Neural cell (in vitro differentiated cells): ENCODE data around the gene SEL1L3. TPM values are rescaled to one million over a fixed set of nuclear protein-coding genes. Genes with fewer than 3 reads are reported as not detected.

Experiments
- H2AFZ ChIP-seq: fragments of 200-600, 300-800 bp; sonication (generic), shearing (Covaris generic); 2 replicates; pipeline ENCODE4 v1.6.0; 2014; ENCODE audit warnings: low read depth, mild to moderate bottlenecking, antibody characterized with exemption, low read length, moderate library complexity
- H3F3A ChIP-seq: fragments of 200-600 bp; shearing (Covaris generic); 2 replicates; pipeline ENCODE4 v1.6.1; 2016; ENCODE audit warnings: mild to moderate bottlenecking, moderate library complexity, mixed read lengths, antibody characterized with exemption, low read length; ENCODE audit not compliant: insufficient read depth, poor library complexity, severe bottlenecking
- H3K27ac ChIP-seq: fragments of 200-600, 300-800 bp; sonication (generic), shearing (Covaris generic); 2 replicates; pipeline ENCODE4 v1.5.1; 2014; ENCODE audit warnings: mild to moderate bottlenecking, low read length, moderate library complexity
- H3K27me3 ChIP-seq: fragments of 300-800, 200-600 bp; sonication (generic), shearing (Covaris generic); 2 replicates; pipeline ENCODE4 v1.6.0; 2014; ENCODE audit warnings: mild to moderate bottlenecking, low read depth, low read length, moderate library complexity; ENCODE audit not compliant: insufficient read depth
- H3K36me3 ChIP-seq: fragments of 300-800, 200-600 bp; sonication (generic), shearing (Covaris generic); 2 replicates; pipeline ENCODE4 v1.5.1; 2014; ENCODE audit warnings: mild to moderate bottlenecking, antibody characterized with exemption, low read length, moderate library complexity; ENCODE audit not compliant: insufficient read depth
- H3K4me2 ChIP-seq: fragments of 300-800, 200-600 bp; sonication (generic), shearing (Covaris generic); 2 replicates; pipeline ENCODE4 v1.6.0; 2014; ENCODE audit warnings: mild to moderate bottlenecking, low read length
- H3K4me3 ChIP-seq: fragments of 300-800, 200-600 bp; sonication (generic), shearing (Covaris generic); 2 replicates; pipeline ENCODE4 v1.5.1; 2014; ENCODE audit warnings: mild to moderate bottlenecking, low read length, moderate library complexity
- H3K79me2 ChIP-seq: fragments of 200-600 bp; shearing (Covaris generic); replicated peaks from 2 replicates; pipeline ENCODE4 v1.6.0; 2014; ENCODE audit warnings: mild to moderate bottlenecking, low read length, moderate library complexity; ENCODE audit not compliant: insufficient read depth
- H3K9ac ChIP-seq: fragments of 300-800, 200-600 bp; sonication (generic), shearing (Covaris generic); 2 replicates; pipeline ENCODE4 v1.6.1; 2016; ENCODE audit warnings: mild to moderate bottlenecking, low read length, mixed read lengths
- H3K9me2 ChIP-seq: fragments of 200-600 bp; shearing (Covaris generic); 2 replicates; pipeline ENCODE4 v1.6.1; 2016; ENCODE audit warnings: mild to moderate bottlenecking, low read length, mixed read lengths; ENCODE audit not compliant: insufficient read depth
- H3K9me3 ChIP-seq: fragments of 200-600, 300-800 bp; sonication (generic), shearing (Covaris generic); 2 replicates; pipeline ENCODE4 v1.6.1; 2016; ENCODE audit warnings: mild to moderate bottlenecking, mixed run types, low read length, moderate library complexity, mixed read lengths
- H4K20me1 ChIP-seq: fragments of 200-600 bp; shearing (Covaris generic); 2 replicates; pipeline ENCODE4 v1.6.1; 2016; ENCODE audit warnings: mild to moderate bottlenecking, mixed run types; ENCODE audit not compliant: insufficient read depth
- CTCF ChIP-seq: fragments of 450-650 bp; IDR thresholded peaks from 2 replicates; pipeline ENCODE4 v1.5.1; 2014; ENCODE audit warnings: antibody characterized with exemption, mild to moderate bottlenecking, moderate library complexity; ENCODE audit not compliant: poor library complexity, severe bottlenecking
- EP300 ChIP-seq: fragments of 450-650 bp; conservative IDR thresholded peaks from 2 replicates; pipeline ENCODE4 v1.6.1; 2014; ENCODE audit warnings: antibody characterized with exemption, mild to moderate bottlenecking, moderate library complexity; ENCODE audit not compliant: poor library complexity, severe bottlenecking
- EZH2 ChIP-seq: fragments of 200-600, 300-800 bp; shearing (Covaris generic), sonication (generic); IDR thresholded peaks from 2 replicates; pipeline ENCODE4 v1.6.1; 2014; ENCODE audit warnings: antibody characterized with exemption, low read length, borderline replicate concordance, mild to moderate bottlenecking; ENCODE audit not compliant: insufficient read depth, poor library complexity, severe bottlenecking
- MXI1 ChIP-seq: fragments of 450-650 bp; conservative IDR thresholded peaks from 2 replicates; pipeline ENCODE4 v1.6.1; 2014; ENCODE audit warnings: antibody characterized with exemption, mild to moderate bottlenecking; ENCODE audit not compliant: poor library complexity, severe bottlenecking
- POLR2AphosphoS5 ChIP-seq: IDR thresholded peaks from 2 replicates; pipeline ENCODE4 v1.6.1; 2012
- RAD21 ChIP-seq: fragments of 450-650 bp; conservative IDR thresholded peaks from 2 replicates; pipeline ENCODE4 v1.6.1; 2014; ENCODE audit warnings: antibody characterized with exemption, mild to moderate bottlenecking, moderate library complexity
- REST ChIP-seq: IDR thresholded peaks from 2 replicates; pipeline ENCODE4 v1.6.1; 2012; ENCODE audit warnings: borderline replicate concordance
- SMC3 ChIP-seq: fragments of 450-650 bp; conservative IDR thresholded peaks from 2 replicates; pipeline ENCODE4 v1.6.1; 2014; ENCODE audit warnings: antibody characterized with exemption, mild to moderate bottlenecking, moderate library complexity; ENCODE audit not compliant: poor library complexity
- TAF1 ChIP-seq: IDR thresholded peaks from 2 replicates; pipeline ENCODE4 v1.6.1; 2012; ENCODE audit warnings: low read depth
- polyA plus RNA-seq: library from polyadenylated mRNA; depleted of rRNA; stranded (reverse); fragments of >200 nt; gene quantifications from 2 replicates; pipeline ENCODE4 v1.2.3, GENCODE V29; 2014

The SEL1L3 gene
- polyA plus RNA-seq, 1 donor from 2014 or later, result 2.0 TPM

- Histone ChIP-seq H4K20me1 (no peaks in the 10 kb centered on the region), H3K27me3 (no peaks in the 10 kb centered on the region), H3K9me2 (no peaks in the 10 kb centered on the region), H3K27ac (no peak overlapping the region), H3K9ac (no peak overlapping the region), H2AFZ (no peak overlapping the region), H3K36me3 (no peaks in the 10 kb centered on the region), H3K4me2 (no peak overlapping the region), H3K9me3 (no peaks in the 10 kb centered on the region), H3K4me3 (no peak overlapping the region), H3K79me2 (no peaks in the 10 kb centered on the region), H3F3A (no peaks in the 10 kb centered on the region)
- TF ChIP-seq REST (no peak), EP300 (no peak), RAD21 (no peak), TAF1 (no peak), CTCF (no peak), EZH2 (no peak), MXI1 (no peak), SMC3 (no peak), POLR2AphosphoS5 (no peak)
Measured at GRCh38 chr4:25782482-25782881, 80.3 kb downstream of the SEL1L3 start.

DNA sequence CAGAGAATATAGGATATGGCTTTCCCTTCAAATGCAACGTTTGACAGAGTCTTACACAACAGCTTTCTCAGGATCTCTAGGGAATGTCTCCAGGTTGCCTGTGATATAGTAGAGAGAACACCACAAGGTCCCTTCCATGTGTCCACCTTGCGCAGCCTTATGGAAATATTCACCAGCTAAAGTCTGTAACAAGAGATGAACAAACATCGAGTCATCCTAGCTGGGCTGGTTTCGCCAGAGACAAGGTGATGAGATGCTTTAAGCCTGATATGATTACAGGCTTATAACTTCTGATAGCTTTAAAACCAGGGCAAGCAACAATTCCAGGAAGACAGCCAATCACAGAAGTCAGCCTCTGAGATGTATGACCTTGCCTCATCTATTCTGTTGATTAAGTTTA is 83.8 kb downstream of the SEL1L3 start:
- no peaks in the 10 kb centered on the region for H3K79me2 ChIP-seq
- no peaks in the 10 kb centered on the region for H4K20me1 ChIP-seq
- no peaks in the 10 kb centered on the region for H3F3A ChIP-seq
- no peak overlapping the region for H3K27ac ChIP-seq
- no peaks in the 10 kb centered on the region for H3K9me2 ChIP-seq
- no peaks in the 10 kb centered on the region for H3K9me3 ChIP-seq
- no peak overlapping the region for H3K4me2 ChIP-seq
- H2AFZ ChIP-seq, result no peak overlapping the region
- H3K36me3 ChIP-seq, result no peaks in the 10 kb centered on the region
- H3K9ac ChIP-seq, result no peak overlapping the region
- H3K4me3 ChIP-seq, result no peak overlapping the region
- TF ChIP-seq CTCF (no peak), SMC3 (no peak), RAD21 (no peak), EP300 (no peak), TAF1 (no peak), REST (no peak), POLR2AphosphoS5 (no peak), MXI1 (no peak), EZH2 (no peak)
- H3K27me3 ChIP-seq, result no peaks in the 10 kb centered on the region
